ENCODE measurements around the gene PDE4B. TPM values are rescaled to one million over a fixed set of nuclear protein-coding genes. Genes with fewer than 3 reads are reported as not detected.
A peak's percentile ranks its signal among the peaks of the same experiment; 100 is the strongest.

The PDE4B gene
- total RNA-seq, 4 donors from 2014 or later: 3.7 to 16.6 (median 5.1) TPM

DNA sequence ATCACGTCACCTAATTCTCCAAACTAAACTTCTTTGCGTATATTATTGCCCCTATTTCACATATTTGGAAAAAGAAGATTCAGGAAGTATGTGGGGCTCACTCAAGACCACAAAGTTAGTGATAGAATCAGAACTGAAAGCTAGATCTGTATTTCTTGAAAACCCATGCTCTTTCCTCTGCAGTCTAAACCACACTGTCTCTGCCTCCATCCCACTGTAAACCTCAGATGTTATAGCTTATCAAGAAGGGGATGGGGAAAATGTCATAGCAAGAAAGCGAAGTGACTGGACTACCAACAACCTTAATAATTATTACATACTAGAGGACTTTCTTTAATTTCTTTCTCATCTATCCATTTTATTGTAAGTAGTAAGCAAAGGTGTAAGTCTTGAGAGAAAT is 483.5 kb downstream of the PDE4B start:
- 77% methylated on average over 3 of the region's 3 CpGs for WGBS
- no peaks in the 10 kb centered on the region for H3K9me3 ChIP-seq
- H3K36me3 ChIP-seq: no peaks in the 10 kb centered on the region
- no peak for DNase-seq (ENCODE audit: extremely low spot score)
- no peaks in the 10 kb centered on the region for H3K27me3 ChIP-seq
- no peak overlapping the region for H3K4me3 ChIP-seq
- intact Hi-C loops (cut with DNase I): no loop called here
- no peak for TF ChIP-seq POLR2AphosphoS5 (IDR thresholded peaks at IDR 0.05)
- TF ChIP-seq, protein P1, sequence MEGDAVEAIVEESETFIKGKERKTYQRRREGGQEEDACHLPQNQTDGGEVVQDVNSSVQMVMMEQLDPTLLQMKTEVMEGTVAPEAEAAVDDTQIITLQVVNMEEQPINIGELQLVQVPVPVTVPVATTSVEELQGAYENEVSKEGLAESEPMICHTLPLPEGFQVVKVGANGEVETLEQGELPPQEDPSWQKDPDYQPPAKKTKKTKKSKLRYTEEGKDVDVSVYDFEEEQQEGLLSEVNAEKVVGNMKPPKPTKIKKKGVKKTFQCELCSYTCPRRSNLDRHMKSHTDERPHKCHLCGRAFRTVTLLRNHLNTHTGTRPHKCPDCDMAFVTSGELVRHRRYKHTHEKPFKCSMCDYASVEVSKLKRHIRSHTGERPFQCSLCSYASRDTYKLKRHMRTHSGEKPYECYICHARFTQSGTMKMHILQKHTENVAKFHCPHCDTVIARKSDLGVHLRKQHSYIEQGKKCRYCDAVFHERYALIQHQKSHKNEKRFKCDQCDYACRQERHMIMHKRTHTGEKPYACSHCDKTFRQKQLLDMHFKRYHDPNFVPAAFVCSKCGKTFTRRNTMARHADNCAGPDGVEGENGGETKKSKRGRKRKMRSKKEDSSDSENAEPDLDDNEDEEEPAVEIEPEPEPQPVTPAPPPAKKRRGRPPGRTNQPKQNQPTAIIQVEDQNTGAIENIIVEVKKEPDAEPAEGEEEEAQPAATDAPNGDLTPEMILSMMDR (IDR thresholded peaks at IDR 0.05): no peak
- TF ChIP-seq EP300 (IDR thresholded peaks at IDR 0.05): no peak
- TF ChIP-seq POLR2A (IDR thresholded peaks at IDR 0.05; ENCODE audit: low read depth): no peak
- H3K27ac ChIP-seq (replicated peaks in 1 of 4): peak overlapping the region in 2 of 4 donors; percentile 28 to 43
- H3K4me1 ChIP-seq: peaks cover 35 to 50% (median 42%) of the 10 kb centered on the region in 4 donors

DNA sequence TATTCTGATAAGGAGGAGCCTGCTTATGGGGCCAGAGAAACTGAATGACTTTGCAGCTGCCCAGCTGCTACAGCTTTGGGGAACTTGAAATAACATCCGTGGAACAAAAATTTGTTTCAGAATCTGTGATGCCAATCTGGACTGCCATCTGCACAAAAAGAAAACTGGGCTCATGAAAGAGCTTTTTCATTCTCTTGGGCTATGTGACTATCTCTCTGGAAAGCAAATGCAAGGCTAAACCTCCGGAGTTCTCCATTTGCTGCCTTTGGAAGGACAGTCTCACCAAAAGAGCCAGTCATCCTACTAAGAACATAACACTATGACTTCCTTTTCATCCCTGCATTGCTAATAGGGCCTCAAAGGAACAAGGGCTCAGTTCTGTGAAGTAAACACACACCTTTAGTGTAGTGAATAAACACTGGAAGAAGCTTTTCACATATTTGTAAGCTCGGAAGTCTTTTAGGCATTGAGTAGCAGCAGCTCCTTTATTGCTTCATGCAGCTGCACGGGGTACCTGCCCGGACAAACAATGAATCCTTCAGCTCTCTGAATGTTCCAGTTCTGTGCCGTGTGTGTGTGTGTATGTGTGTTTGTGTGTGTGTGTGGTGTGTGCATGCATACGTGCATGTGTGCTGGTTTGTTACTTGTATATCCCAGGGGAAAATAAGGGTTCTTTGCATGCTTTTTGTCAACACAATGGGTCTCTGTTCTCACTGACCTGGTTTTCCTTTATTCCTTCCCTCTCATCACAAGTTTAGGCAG is 485.7 kb downstream of the PDE4B start:
- WGBS: 66% methylated on average over 7 of the region's 7 CpGs
- Histone ChIP-seq H3K27me3 (no peaks in the 10 kb centered on the region), H3K4me1 (peaks cover 22 to 47% (median 40%) of the 10 kb centered on the region in 4 donors), H3K36me3 (no peaks in the 10 kb centered on the region), H3K27ac (replicated peaks in 1 of 4) (no peak overlapping the region), H3K9me3 (no peaks in the 10 kb centered on the region), H3K4me3 (no peak overlapping the region)
- intact Hi-C loops (cut with DNase I): no loop called here
- DNase-seq (ENCODE audit: extremely low spot score): no peak
- TF ChIP-seq POLR2A (IDR thresholded peaks at IDR 0.05; ENCODE audit: low read depth): no peak
- TF ChIP-seq, protein P1 (IDR thresholded peaks at IDR 0.05): no peak

DNA sequence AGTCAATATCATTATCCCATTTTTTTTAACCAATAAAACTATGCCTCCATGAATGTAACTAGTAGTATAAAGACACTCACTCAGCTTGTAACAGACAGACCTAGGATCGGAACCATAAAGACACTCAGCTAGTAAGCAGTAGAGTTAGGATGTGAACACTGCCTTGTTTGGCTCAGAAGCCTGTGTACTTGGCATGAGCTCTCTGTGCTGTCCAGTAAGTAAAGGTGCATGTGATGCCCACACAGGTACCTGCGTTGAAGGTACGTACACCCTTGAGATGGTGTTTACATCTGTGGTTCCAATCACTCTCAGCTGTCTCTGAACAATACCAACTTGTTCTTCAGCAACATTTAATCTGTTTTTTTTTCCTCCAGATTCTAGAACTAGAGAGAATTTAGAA is 489.1 kb downstream of the PDE4B start:
- no peaks in the 10 kb centered on the region for H3K9me3 ChIP-seq
- H3K4me1 ChIP-seq: peaks cover 6 to 27% (median 25%) of the 10 kb centered on the region in 4 donors
- no peak for DNase-seq (ENCODE audit: extremely low spot score)
- 86% methylated on average over 3 of the region's 3 CpGs for WGBS
- TF ChIP-seq POLR2AphosphoS5 (IDR thresholded peaks at IDR 0.05) (no peak), POLR2A (IDR thresholded peaks at IDR 0.05; ENCODE audit: low read depth) (no peak), EP300 (IDR thresholded peaks at IDR 0.05) (no peak)
- TF ChIP-seq, protein P1 (IDR thresholded peaks at IDR 0.05): no peak
- no peaks in the 10 kb centered on the region for H3K27me3 ChIP-seq
- H3K27ac ChIP-seq (replicated peaks in 1 of 4): no peak overlapping the region
- H3K36me3 ChIP-seq: no peaks in the 10 kb centered on the region
- intact Hi-C loops (cut with DNase I): no loop called here
- H3K4me3 ChIP-seq: no peak overlapping the region

DNA sequence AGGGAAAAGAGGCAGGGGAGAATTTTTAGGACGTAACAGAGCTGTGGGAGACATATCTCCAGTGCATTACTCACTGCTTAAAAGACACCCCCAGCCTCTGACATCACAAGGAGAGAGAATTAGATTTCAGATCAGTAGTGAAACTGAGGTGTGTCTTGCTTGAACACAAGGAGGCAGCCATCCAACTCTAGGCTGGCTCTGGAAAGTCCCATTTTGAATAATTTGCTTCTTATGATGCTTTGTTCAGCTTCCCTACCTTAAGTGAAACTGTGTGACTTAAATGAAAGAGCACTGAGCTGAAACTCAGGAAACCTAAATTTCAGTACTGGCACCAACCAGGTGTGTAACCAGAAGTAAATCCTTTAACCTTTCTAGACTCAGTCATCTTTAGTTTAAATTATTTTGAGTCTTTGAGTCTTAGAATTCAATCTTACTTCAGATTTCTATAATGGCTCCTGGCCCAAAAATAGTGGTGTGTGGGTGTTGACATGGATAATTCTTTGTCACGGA is 489.7 kb downstream of the PDE4B start:
- H3K36me3 ChIP-seq: no peaks in the 10 kb centered on the region
- 35% methylated on average over 2 of the region's 2 CpGs for WGBS
- TF ChIP-seq POLR2AphosphoS5 (IDR thresholded peaks at IDR 0.05) (no peak), POLR2A (IDR thresholded peaks at IDR 0.05; ENCODE audit: low read depth) (no peak)
- peak overlapping the region in 1 of 4 donors; percentile 4 for H3K27ac ChIP-seq (replicated peaks in 1 of 4)
- peaks cover 6 to 27% (median 25%) of the 10 kb centered on the region in 4 donors for H3K4me1 ChIP-seq
- H3K27me3 ChIP-seq: no peaks in the 10 kb centered on the region
- H3K9me3 ChIP-seq: no peaks in the 10 kb centered on the region
- H3K4me3 ChIP-seq: no peak overlapping the region
- intact Hi-C loops (cut with DNase I): no loop called here
- no peak for DNase-seq (ENCODE audit: extremely low spot score)

DNA sequence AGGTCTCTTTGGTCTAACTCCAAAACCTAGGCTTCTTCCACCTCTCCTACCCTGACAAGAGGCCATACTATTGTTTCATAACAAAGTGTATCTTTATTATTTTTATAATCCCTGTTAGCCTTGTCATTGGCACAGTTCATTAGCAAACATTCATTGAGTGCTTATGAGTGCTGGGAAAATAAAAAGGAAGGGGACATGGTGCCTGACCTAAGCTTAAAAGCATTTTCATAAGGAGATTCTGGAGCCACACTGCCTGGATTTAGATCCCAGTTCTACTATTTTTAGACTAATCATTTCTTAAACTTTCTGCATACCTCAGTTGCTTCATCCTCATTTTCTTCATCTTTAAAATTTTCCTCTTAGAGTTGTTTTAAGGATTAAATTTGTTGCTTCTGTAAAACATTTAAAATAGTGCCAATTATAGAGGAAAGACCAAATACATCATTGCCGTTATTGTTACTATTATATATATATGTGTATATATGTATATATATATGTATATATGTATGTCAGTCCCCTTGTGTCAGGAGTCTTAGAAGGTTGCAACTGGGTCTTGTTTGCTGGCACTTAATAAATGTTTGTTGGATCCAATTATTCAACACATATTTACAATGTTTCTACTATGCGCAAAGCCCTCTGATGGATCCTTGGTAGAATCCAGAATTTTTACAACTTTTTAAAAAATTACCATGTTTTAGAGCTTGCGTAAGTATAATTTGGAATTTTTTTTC is 490.4 kb downstream of the PDE4B start:
- peaks cover 6 to 22% (median 20%) of the 10 kb centered on the region in 4 donors for H3K4me1 ChIP-seq
- intact Hi-C loops (cut with DNase I): no loop called here
- H3K27me3 ChIP-seq: no peaks in the 10 kb centered on the region
- TF ChIP-seq POLR2A (IDR thresholded peaks at IDR 0.05; ENCODE audit: low read depth) (no peak), POLR2AphosphoS5 (IDR thresholded peaks at IDR 0.05) (no peak), EP300 (IDR thresholded peaks at IDR 0.05) (no peak)
- TF ChIP-seq, protein P1 (IDR thresholded peaks at IDR 0.05): no peak
- 91% methylated on average over 3 of the region's 3 CpGs for WGBS
- peak overlapping the region in 1 of 4 donors; percentile 4 for H3K27ac ChIP-seq (replicated peaks in 1 of 4)
- H3K9me3 ChIP-seq: no peaks in the 10 kb centered on the region
- H3K36me3 ChIP-seq: no peaks in the 10 kb centered on the region
- no peak for DNase-seq (ENCODE audit: extremely low spot score)
- H3K4me3 ChIP-seq: no peak overlapping the region

All from esophagus muscularis mucosa (tissue), 4 donors.